ENCODE results near the gene SFMBT1. TPM values are rescaled to one million over a fixed set of nuclear protein-coding genes. Genes with fewer than 3 reads are reported as not detected.
A peak's percentile ranks its signal among the peaks of the same experiment; 100 is the strongest.

The SFMBT1 gene
- total RNA-seq, 4 donors from 2014 or later = 21.3 to 31.6 (median 21.5) TPM

DNA sequence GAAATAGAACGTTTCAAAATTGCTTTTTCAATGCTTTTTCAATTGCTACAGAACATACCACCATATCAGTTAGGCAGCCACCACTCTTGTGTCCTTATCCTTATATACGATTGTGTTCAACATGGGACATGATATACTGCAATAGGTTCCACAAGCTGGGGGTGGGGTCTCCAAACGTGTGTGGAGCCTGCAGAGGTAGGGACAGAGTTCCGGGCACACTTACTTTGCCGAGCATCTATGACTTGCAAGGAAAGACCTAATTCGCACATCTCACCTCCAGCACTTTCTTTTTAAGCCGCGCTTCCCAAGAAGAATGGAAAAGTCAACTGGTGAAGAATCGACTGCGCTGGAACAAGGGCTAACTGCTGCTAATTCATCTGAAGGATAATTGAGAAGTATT is 39.6 kb upstream of the SFMBT1 start:
- TF ChIP-seq EP300 (IDR thresholded peaks at IDR 0.05) = no peak
- TF ChIP-seq POLR2A (IDR thresholded peaks at IDR 0.05) = no peak
- WGBS, 2 donors (ENCODE audit: low coverage in 1 of 2) = 64 to 70% methylated on average over 2 to 6 of the region's 10 CpGs
- no peak for ATAC-seq
- Histone ChIP-seq H3K4me3 (no peak overlapping the region), H3K4me1 (peaks cover 0 to 14% (median 0%) of the 10 kb centered on the region in 3 donors), H3K9me3 (no peaks in the 10 kb centered on the region), H3K27me3 (no peaks in the 10 kb centered on the region), H3K36me3 (peaks cover 0 to 56% of the 10 kb centered on the region in 2 donors), H3K27ac (no peak overlapping the region)

DNA sequence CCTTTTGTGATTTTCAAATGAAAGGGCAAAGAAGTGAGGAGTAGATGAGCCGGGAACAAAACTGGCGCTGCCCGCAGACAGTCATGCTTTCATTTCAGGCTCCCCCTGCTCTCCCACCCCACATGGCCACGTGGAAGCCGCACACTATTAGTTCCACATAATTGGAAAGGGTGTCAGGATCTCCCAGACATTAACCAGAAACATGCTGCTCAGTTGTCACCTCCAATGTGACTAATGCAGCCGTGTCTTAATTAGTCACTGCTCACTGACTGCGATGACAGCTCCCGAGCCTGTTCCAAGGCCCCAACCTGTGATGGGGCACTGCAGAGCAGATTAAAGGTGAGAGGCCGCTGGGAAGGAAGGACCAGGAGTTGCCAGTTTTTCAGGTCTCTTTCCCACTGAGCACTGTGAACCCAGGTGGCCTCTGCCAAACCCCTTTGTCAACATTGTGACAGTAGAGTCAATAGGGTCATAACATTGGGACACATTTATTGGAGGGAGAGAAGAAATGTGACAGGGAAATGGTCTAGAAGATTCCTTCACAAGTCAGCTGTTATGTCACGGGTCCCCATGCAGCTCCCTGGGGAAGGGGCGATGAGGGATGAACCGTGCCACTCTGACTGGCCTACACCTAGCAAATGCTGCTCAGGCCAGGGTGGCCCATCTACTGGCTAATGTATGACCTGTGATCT is 38.6 kb upstream of the SFMBT1 start:
- ATAC-seq = no peak
- WGBS, 2 donors (ENCODE audit: low coverage in 1 of 2) = 38 to 62% methylated on average over 5 to 9 of the region's 12 CpGs
- Histone ChIP-seq H3K27ac (peak overlapping the region in 2 of 4 donors; percentile 18 to 37), H3K4me1 (peaks cover 0 to 14% (median 0%) of the 10 kb centered on the region in 3 donors), H3K27me3 (no peaks in the 10 kb centered on the region), H3K4me3 (no peak overlapping the region), H3K9me3 (no peaks in the 10 kb centered on the region), H3K36me3 (peaks cover 0 to 50% of the 10 kb centered on the region in 2 donors)
- peak; percentile 59 for TF ChIP-seq POLR2AphosphoS5 (IDR thresholded peaks at IDR 0.05)
- TF ChIP-seq EP300 (IDR thresholded peaks at IDR 0.05) = no peak

DNA sequence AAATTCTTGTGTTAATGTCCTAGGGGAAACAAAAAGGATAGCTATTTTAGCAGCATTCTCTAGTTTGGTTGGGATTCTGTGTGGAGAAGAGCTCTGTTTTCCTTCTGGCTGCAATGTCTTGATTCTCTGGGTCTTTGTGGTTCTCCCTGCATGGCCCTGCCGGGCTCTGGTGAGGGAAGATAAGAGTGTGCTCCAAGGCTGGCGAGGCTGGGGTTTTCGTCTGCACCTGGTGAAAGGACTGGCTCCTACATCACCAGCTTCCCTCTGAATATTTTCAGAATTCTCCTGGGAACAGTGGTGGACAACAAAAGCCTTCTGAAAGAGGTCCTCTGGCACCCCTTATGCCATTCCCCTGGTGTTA is 38.1 kb upstream of the SFMBT1 start:
- Histone ChIP-seq H3K4me3 (no peak overlapping the region), H3K4me1 (peaks cover 0 to 14% (median 0%) of the 10 kb centered on the region in 3 donors), H3K27ac (peak overlapping the region in 2 of 4 donors; percentile 18 to 37), H3K9me3 (no peaks in the 10 kb centered on the region), H3K36me3 (peaks cover 0 to 50% of the 10 kb centered on the region in 2 donors), H3K27me3 (no peaks in the 10 kb centered on the region)
- 20% methylated on average over 2 of the region's 3 CpGs; no CpG with 5 or more reads in 1 of the 2 donors for WGBS, 2 donors (ENCODE audit: low coverage in 1 of 2)
- ATAC-seq = no peak
- TF ChIP-seq POLR2A (IDR thresholded peaks at IDR 0.05) (no peak), EP300 (IDR thresholded peaks at IDR 0.05) (no peak), POLR2AphosphoS5 (IDR thresholded peaks at IDR 0.05) (no peak)
- TF ChIP-seq, protein P1, sequence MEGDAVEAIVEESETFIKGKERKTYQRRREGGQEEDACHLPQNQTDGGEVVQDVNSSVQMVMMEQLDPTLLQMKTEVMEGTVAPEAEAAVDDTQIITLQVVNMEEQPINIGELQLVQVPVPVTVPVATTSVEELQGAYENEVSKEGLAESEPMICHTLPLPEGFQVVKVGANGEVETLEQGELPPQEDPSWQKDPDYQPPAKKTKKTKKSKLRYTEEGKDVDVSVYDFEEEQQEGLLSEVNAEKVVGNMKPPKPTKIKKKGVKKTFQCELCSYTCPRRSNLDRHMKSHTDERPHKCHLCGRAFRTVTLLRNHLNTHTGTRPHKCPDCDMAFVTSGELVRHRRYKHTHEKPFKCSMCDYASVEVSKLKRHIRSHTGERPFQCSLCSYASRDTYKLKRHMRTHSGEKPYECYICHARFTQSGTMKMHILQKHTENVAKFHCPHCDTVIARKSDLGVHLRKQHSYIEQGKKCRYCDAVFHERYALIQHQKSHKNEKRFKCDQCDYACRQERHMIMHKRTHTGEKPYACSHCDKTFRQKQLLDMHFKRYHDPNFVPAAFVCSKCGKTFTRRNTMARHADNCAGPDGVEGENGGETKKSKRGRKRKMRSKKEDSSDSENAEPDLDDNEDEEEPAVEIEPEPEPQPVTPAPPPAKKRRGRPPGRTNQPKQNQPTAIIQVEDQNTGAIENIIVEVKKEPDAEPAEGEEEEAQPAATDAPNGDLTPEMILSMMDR (IDR thresholded peaks at IDR 0.05) = no peak

DNA sequence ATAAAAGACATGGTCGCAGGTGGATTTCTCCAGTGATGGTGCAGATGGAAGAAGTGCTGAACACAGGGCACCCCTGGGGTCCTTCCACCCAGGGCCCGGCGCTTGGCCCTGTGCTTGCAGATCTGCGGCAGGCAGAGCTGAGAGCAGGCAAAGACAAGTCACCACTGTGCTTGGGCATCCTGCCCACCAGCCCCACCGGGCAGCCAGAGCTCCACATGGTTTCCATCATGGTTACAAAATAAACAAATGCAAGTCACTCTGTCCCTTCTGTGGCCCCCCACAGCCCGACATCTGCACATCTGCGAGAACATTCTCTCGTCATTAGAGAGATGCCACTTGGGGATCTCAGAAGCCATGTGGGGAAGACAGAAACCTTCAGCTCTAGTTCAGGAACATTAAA is 37.6 kb upstream of the SFMBT1 start:
- ATAC-seq = peak; percentile 16
- WGBS, 2 donors (ENCODE audit: low coverage in 1 of 2) = 39 to 60% methylated on average over 2 to 6 of the region's 8 CpGs

DNA sequence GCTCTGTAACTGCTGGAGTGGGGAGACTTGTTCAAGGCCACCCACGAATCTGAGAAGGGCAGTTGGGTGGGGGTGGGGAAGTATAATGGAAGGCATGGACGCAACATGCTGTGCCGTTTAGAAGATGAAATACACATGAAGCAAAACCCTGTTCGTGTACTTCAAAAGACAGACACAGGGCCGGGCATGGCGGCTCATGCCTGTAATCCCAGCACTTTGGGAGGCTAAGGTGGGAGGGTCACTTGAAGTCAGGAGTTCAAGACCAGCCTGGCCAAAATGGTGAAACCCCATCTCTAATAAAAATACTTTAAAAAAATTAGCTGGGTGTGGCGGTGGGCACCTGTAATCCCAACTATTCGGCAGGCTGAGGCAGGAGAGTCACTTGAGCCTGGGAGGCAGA is 36.9 kb upstream of the SFMBT1 start:
- TF ChIP-seq POLR2AphosphoS5 (IDR thresholded peaks at IDR 0.05) (no peak), POLR2A (IDR thresholded peaks at IDR 0.05) (no peak), EP300 (IDR thresholded peaks at IDR 0.05) (no peak)
- TF ChIP-seq, protein P1 (IDR thresholded peaks at IDR 0.05) = no peak
- Histone ChIP-seq H3K9me3 (no peaks in the 10 kb centered on the region), H3K36me3 (peaks cover 0 to 41% of the 10 kb centered on the region in 2 donors), H3K27ac (no peak overlapping the region), H3K4me1 (peaks cover 0 to 14% (median 0%) of the 10 kb centered on the region in 3 donors), H3K4me3 (no peak overlapping the region), H3K27me3 (no peaks in the 10 kb centered on the region)
- 69 to 87% methylated on average over 6 to 8 of the region's 8 CpGs for WGBS, 2 donors (ENCODE audit: low coverage in 1 of 2)
- ATAC-seq = no peak

More for the DNA sequence above, 37.6 kb upstream of the SFMBT1 start:
- peaks cover 0 to 46% of the 10 kb centered on the region in 2 donors for H3K36me3 ChIP-seq
- H3K4me3 ChIP-seq = no peak overlapping the region
- H3K4me1 ChIP-seq = peaks cover 0 to 14% (median 0%) of the 10 kb centered on the region in 3 donors
- no peak for TF ChIP-seq POLR2A (IDR thresholded peaks at IDR 0.05)
- TF ChIP-seq, protein P1 (IDR thresholded peaks at IDR 0.05) = no peak
- TF ChIP-seq POLR2AphosphoS5 (IDR thresholded peaks at IDR 0.05) = no peak
- TF ChIP-seq EP300 (IDR thresholded peaks at IDR 0.05) = no peak
- H3K27me3 ChIP-seq = no peaks in the 10 kb centered on the region
- no peaks in the 10 kb centered on the region for H3K9me3 ChIP-seq
- no peak overlapping the region for H3K27ac ChIP-seq

DNA sequence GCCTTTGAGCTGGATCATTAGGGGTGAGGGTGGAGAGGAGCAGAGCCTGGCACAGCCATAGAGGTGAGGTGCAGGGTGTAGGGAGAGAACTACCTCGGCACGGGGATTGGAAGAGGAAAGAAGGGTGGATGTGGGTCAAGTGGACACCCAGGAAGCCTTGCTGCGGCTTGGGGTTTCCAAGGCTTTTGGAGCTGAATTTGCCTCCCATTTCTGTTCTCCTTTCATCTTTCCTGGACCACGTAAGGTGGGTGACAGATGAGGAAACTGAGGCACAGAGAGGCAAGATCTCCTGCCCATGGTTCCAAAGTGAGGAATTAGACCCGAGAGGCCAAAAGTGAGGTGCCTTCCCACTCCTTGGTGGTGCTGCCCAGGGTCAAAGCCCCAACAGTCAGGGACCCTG is 35.4 kb upstream of the SFMBT1 start:
- Histone ChIP-seq H3K27ac (no peak overlapping the region), H3K36me3 (peaks cover 0 to 39% of the 10 kb centered on the region in 2 donors), H3K9me3 (no peaks in the 10 kb centered on the region), H3K27me3 (no peaks in the 10 kb centered on the region), H3K4me1 (peaks cover 0 to 14% (median 0%) of the 10 kb centered on the region in 3 donors), H3K4me3 (no peak overlapping the region)
- 83 to 100% methylated on average over 1 to 2 of the region's 5 CpGs for WGBS, 2 donors (ENCODE audit: low coverage in 1 of 2)
- no peak for ATAC-seq
- no peak for TF ChIP-seq POLR2A (IDR thresholded peaks at IDR 0.05)
- no peak for TF ChIP-seq POLR2AphosphoS5 (IDR thresholded peaks at IDR 0.05)
- TF ChIP-seq, protein P1 (IDR thresholded peaks at IDR 0.05) = no peak
- no peak for TF ChIP-seq EP300 (IDR thresholded peaks at IDR 0.05)
